Ishikawa (cell line): ENCODE results near the gene TBL1X.

Experiments
- CEBPB ChIP-seq: IDR thresholded peaks from 2 replicates; pipeline ENCODE4 v1.6.1; 2012
- CREB1 ChIP-seq: IDR thresholded peaks from 2 replicates; pipeline ENCODE4 v1.6.1; 2012; ENCODE audit warnings: low read depth
- EGR1 ChIP-seq: IDR thresholded peaks from 2 replicates; pipeline ENCODE4 v1.6.1; 2012
- EP300 ChIP-seq: IDR thresholded peaks from 2 replicates; pipeline ENCODE4 v1.6.1; 2012; ENCODE audit warnings: borderline replicate concordance
- FOXM1 ChIP-seq: IDR thresholded peaks from 2 replicates; pipeline ENCODE4 v1.6.1; 2012; ENCODE audit warnings: low read depth, borderline replicate concordance
- MAX ChIP-seq: IDR thresholded peaks from 2 replicates; pipeline ENCODE4 v1.6.1; 2012
- NFIC ChIP-seq: IDR thresholded peaks from 2 replicates; pipeline ENCODE4 v1.6.1; 2012
- RAD21 ChIP-seq: IDR thresholded peaks from 2 replicates; pipeline ENCODE4 v1.6.1; 2012; ENCODE audit warnings: low read depth
- REST ChIP-seq: IDR thresholded peaks from 2 replicates; pipeline ENCODE4 v1.6.1; 2012; ENCODE audit warnings: low read depth, mild to moderate bottlenecking
- TAF1 ChIP-seq: IDR thresholded peaks from 2 replicates; pipeline ENCODE4 v1.6.1; 2012; ENCODE audit warnings: low read depth, mild to moderate bottlenecking
- TCF12 ChIP-seq: IDR thresholded peaks from 2 replicates; pipeline ENCODE4 v1.6.1; 2012; ENCODE audit warnings: low read depth
- TEAD4 ChIP-seq: IDR thresholded peaks from 2 replicates; pipeline ENCODE4 v1.6.1; 2012
- USF1 ChIP-seq: IDR thresholded peaks from 2 replicates; pipeline ENCODE4 v1.6.1; 2012
- YY1 ChIP-seq: IDR thresholded peaks from 2 replicates; pipeline ENCODE4 v1.6.1; 2012; ENCODE audit warnings: low read depth
- ZBTB7A ChIP-seq: IDR thresholded peaks from 2 replicates; pipeline ENCODE4 v1.6.1; 2012; ENCODE audit warnings: low read depth

The TBL1X gene

GRCh38 chrX:9682861-9683260 is 218.0 kb downstream of the TBL1X start:
- TF ChIP-seq EGR1 = no peak
- TF ChIP-seq YY1 = no peak
- TF ChIP-seq CEBPB = no peak
- no peak for TF ChIP-seq RAD21

GRCh38 chrX:9683350-9683749 is 218.5 kb downstream of the TBL1X start:
- TF ChIP-seq RAD21 = no peak
- no peak for TF ChIP-seq REST
- no peak for TF ChIP-seq TEAD4
- no peak for TF ChIP-seq NFIC
- no peak for TF ChIP-seq CREB1
- no peak for TF ChIP-seq TCF12
- TF ChIP-seq EP300 = no peak
- no peak for TF ChIP-seq FOXM1

GRCh38 chrX:9687899-9688298 is 223.0 kb downstream of the TBL1X start:
- TF ChIP-seq YY1 (no peak), ZBTB7A (no peak), USF1 (no peak)

- TF ChIP-seq TEAD4 (no peak), TAF1 (no peak), CREB1 (no peak), MAX (no peak), YY1 (no peak), EGR1 (no peak), ZBTB7A (no peak), RAD21 (no peak), EP300 (no peak), REST (no peak), CEBPB (no peak), NFIC (no peak), FOXM1 (no peak), USF1 (no peak), TCF12 (no peak)
These were observed 224.0 kb downstream of the TBL1X start for GRCh38 chrX:9688833-9689232.

GRCh38 chrX:9690046-9690445 is 225.2 kb downstream of the TBL1X start:
- TF ChIP-seq ZBTB7A (no peak), TCF12 (no peak), YY1 (no peak), EP300 (no peak)

DNA sequence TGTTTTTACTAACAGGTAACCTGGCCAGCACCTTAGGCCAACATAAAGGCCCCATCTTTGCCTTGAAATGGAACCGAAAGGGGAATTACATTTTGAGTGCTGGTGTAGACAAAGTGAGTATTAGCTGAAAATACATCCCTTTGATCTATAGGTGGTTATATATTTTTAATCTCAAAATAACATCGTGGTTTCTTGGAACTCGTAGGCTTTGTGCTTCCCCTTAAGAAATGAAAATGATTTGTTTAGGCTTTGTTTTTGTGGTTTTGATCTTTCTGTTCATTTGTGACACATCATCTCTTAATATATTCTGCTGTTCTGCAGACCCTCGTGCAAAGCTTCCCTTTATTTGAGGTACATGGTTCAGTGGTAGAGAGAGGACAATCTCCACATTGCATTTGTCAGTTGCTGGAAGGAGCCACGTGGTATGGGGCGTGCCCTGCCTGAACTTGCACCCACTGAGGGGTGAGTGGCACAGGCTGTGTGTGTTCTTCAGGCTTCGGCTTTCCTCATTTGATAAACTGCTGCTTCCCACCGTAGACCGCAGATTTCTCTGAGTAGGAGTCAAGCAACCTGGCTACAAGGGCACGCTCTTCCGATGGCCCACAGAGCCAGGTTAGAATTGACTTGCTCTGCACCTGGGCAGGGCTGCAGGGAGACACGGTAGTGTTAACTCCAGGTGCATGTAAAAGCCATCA is 228.6 kb downstream of the TBL1X start:
- TF ChIP-seq TCF12 (no peak), CEBPB (no peak)

DNA sequence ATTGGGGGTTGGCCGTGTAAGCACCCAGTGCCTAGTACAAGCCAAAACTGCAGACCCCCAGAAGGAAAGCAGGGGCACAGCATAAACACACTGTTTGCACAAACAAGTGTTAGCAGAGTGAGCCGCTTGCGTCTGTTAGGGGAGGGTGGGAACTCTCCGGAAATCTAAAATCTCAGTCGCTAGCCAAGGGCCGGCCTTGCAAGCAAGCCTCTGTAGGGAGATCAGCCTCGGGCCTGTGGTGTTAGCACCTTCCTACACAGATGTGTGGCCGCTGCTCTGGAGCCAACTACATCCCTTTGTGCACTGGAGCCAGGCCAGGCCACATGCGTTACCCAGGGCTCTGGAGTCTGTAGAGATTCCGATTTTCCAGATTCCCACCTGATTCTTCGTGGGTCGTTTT is 233.7 kb downstream of the TBL1X start:
- TF ChIP-seq RAD21 = no peak
- TF ChIP-seq TAF1 = no peak
- TF ChIP-seq NFIC = no peak
- TF ChIP-seq EP300 = no peak
- no peak for TF ChIP-seq CREB1
- no peak for TF ChIP-seq FOXM1
- TF ChIP-seq EGR1 = no peak
- no peak for TF ChIP-seq CEBPB
- TF ChIP-seq USF1 = no peak
- TF ChIP-seq TCF12 = no peak
